Activated CD4-positive, alpha-beta T cell treated with anti-CD3 and anti-CD28 coated beads for 48 hours (primary cell): ENCODE measurements around the gene FUOM.
A peak's percentile ranks its signal among the peaks of the same experiment; 100 is the strongest.
"Not testable (repeated sequence)": the region's sequence is repeated elsewhere in the genome, so short reads cannot be mapped to it uniquely, and the experiment has no call there.

Experiments
- DNase-seq: peaks from one replicate; pipeline ENCODE4 v3.0.0-alpha.2; 2020

FUOM gene

DNA sequence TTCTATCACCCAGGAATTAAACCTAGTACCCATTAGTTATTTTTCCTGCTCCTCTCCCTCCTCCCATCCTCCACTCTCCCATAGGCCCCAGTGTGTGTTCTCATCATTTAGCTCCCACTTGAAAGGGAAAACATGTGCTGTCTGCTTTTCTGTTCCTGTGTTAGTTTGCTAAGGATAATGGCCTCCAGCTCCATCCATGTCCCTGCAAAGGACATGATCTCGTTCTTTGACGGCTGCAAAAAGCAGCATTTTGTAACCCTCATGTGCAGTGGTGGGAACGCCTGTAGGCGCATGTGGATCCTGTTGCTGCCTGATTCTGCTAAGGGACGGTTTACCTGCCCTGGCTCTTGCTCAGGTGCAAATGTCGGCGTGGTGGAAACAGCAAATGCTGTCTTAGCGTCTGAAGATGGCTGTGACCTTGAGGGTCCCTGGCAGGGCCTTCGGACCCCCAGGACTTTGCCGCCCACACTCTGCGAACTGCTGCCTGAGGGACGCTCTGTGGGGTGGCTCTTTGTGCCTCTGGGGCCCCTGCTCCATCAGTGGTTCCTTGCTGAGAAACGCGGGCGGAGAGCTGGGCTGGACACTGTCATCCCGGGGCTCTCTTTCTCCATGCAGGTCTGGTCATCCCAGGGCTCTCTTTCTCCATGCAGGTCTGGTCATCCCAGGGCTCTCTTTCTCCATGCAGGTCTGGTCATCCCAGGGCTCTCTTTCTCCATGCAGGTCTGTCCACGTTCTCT lies 30.6 kb upstream of the FUOM start:
- no peak for DNase-seq

DNA sequence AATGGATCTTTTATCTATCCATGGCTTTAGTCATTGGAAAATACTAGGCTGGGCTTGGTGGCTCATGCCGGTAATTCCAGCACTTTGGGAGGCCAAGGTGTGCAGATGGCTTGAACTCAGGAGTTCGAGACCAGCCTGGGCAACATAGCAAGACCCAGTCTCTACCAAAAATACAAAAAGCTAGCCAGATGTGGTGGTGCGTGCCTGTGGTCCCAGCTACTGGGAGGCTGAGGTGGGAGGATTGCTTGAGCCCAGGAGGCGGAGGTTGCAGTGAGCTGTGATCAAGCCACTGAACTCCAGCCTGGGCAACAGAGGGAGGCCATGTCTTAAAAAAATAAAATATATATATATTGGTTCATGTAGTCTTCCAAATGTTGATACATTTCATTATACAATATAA lies 29.1 kb upstream of the FUOM start:
- DNase-seq: not testable (repeated sequence)

DNA sequence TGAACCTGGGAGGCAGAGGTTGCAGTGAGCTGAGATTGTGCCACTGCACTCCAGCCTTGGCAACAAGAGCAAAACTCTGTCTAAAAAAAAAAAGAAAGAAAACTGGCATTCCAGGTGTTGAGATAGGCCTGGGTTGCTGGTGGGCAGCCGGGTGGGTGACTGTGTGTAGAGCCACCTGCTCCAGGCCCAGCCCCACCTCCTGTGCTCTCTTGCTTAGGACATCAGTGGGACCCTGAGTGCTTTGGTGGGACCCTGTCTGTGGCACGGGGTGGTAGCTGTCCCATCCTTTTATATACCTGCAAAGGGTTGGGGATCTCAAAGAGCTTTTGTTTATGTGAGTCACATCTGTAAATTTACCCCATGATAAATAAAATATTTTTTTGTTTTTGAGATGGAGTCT lies 27.4 kb upstream of the FUOM start:
- DNase-seq: no peak

DNA sequence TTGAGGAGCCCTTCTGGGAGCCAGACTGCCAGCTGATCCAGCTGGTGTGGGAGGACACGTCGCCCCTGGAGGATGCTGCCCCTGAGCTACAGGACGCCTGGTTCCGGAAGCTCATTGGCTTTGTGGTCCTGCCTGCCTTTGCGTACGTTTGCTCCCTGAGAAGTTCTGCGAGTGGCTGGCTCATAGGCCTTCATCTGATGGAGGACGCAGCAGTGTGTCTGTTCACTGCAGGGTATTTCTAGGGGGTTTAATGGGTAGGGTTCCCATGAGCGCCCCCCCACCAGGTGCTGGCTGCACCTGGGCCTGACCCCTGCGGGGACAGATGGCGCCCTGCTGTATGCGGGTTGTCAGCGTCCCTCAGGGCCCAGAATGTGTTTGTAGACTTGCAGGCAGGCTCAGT lies 26.3 kb upstream of the FUOM start:
- DNase-seq: no peak

DNA sequence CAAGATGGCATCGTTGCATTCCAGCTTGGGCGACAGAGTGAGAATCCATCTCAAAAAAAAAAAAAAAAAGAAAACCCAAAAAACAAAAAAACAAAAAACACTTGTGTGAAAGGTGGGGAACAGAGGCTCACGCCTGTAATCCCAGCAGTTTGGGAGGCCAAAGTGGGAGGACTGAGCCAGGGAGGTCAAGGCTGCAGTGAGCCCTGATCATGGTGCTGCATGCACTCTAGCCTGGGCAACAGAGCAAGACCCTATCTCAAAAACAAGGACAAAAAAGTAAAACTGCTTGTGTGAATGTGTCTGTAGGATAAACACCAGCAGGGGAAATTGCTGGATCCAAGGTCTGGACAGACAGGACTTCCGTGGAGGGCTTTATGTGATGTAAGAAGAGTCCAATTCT lies 25.7 kb upstream of the FUOM start:
- no peak for DNase-seq

DNA sequence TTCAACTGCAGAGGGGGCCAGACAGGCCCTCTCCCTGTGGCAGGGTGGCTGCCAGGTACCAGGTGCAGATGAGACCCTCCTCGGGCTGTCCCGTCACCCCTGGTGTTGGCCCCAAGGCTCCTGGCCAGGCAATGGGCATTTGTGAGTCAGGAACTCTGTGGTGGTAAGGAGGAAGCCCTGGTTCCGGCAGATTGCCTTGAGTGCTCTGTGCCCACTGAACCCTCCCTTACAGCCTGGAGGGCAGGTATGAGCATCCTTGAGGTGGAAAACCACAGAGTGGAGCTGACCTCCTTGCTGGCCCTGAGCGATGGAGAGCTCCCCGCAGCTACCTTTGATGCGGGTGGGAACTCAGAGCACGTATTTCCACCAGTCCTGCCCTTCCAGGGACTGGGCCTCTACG lies 23.2 kb upstream of the FUOM start:
- DNase-seq: no peak

DNA sequence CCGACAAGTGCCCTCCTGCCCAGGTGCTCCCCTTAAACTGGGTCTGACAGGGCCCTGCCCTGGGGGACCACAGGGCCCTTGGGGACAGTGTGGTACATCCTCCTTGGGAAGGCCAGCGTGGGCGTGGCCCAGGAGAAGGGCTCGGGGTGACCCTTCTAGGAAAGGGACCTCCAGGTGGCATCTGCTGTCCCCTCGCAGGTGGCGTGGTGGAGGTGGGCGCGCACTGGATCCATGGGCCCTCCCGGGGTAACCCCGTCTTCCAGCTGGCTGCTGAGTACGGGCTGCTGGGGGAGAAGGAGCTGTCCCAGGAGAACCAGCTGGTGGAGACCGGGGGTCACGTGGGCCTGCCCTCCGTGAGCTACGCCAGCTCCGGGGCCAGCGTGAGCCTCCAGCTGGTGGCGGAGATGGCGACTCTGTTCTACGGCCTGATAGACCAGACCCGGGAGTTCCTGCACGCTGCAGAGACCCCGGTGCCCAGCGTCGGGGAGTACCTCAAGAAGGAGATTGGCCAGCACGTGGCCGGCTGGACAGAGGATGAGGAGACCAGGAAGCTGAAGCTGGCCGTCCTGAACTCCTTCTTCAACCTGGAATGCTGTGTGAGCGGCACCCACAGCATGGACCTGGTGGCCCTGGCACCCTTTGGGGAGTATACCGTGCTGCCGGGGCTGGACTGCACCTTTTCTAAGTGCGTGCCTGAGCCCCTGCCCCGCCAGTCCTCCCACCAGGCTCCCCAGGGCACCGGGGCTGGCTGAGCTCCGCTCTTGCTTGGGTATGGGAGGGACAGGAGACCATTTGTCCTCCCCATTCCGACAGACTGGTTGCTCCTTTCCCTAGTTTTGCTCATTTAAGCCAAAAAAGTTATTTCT lies 22.2 kb upstream of the FUOM start:
- DNase-seq: no peak

DNA sequence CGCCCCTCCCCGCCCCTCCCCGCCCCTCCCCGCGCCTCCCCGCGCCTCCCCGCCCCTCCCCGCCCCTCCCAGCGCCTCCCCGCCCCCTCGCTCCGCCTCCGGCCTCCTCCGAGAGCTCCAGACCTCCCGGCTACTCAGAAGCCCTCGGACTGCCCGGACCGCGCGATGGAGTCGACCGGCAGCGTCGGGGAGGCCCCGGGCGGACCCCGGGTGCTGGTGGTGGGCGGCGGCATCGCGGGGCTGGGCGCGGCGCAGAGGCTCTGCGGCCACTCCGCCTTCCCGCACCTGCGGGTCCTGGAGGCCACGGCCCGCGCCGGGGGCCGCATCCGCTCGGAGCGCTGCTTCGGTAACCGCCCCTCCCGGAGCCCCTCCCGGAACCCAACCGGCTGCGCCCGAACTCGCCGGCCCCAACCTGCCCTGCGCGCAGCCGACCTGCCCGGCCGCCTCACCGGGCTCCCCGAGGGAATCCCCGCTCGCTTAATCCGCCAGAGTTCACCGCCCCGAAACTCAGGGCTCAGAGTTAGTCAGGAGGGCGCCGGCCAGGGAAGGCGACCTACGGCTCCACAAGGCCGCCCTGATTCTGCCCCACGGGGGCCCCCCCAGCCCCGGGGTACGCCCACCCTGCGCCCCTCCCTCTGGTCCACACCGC lies 21.5 kb upstream of the FUOM start, which contains the start of gene PAOX:
TSS of gene PAOX (plus strand) at position 111 of the 649 bp plus-strand sequence. CDS start at position 166, 55 bp downstream.
- peak; percentile 71 for DNase-seq

DNA sequence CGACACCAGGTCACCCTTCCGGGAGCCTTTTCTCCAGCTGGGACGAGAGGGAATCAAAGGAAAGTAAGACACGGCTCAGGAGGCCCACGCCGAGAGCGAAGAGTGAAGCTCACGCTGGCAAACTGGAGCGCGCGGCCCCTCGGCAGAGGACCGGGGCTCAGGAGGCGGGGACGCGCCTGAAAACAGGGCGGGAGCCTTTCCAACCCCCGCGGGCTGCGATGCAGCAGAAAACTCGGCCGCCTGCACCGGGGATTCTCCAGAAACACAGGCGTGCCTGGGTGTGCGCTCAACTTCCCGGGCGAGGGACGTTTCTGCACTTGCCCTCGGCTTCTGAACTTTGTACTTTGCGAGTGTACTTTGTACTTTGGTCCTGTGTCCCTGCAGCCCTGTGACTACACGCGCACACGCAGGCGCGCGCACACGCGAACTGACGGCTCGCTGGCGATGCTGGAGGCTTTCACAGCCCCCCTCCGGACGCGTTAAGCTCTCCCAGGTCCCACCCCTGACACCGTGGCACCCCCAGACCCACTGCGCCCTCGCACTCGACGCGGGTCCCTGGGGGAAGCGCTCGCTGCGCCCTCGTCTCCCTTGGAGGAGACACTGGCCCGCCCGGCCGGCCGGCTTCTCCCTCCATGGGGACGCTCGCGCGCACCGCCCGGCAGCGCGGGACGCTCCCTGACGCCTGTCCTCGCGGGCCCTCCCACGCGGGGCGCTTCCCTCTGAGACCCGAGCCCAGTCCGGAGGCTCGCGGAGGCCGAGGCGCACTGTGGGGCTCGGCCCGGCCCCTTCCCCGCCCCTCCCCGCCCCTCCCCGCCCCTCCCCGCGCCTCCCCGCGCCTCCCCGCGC lies 20.7 kb upstream of the FUOM start:
- DNase-seq: peak; percentile 74

DNA sequence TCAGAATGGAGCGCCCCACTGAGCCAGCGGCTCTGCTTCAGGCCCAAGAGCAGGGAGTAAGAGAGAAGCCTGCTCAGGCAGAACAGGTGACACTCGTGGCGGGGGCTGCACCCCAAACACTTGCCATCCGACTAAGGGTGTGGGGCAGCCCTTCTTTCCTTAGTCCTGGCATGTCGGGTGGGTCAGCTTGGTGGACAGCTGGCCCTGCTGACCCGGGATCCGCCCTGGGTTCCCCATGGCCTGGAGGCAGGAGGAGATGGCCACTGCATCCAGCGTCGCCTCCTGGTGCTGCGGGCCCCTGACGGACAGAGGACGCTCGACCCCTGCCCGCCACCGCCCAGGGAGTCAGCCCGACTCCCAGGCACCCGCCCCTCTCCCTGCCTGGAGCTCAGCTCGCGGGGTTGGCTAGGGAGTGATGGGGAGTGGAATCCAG lies 20.0 kb upstream of the FUOM start:
- DNase-seq: no peak

DNA sequence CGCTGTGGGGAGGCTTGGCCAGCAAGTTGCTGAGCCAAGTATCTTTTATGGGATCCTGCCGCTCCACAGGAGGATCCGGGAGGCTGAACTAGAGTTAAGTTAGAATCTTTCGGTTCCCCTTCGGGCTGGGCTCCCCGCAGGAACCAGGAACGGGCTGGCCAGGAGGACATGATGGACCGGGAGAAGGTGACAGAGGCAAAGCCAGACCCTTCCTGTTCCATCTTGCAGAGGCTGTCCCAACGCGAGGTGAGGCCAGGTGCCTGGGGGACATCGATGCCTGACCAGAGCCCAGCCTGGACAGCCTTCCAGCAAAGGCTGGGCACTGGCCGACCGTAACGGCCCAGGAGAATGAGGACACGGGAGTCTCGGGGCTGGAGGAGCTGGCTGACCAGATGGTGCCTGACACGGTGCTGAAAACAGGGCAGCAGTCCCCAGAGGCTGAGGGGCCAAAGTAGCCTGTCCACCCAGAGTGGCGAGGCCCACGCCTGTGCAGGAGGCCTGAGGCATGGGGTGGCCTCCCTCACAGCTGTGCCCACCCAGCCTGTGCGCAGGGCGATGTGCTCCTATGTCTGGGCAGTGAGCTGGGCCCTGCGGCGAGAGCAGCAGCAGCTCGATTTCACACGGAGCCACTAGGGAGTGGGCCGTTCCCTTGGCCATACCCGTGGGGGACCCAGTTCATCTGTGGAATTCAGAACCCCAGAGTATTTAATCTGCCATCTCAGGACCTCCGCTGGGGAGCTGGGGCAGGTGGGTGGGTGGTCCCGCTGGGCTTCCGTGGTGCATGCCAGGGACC lies 19.4 kb upstream of the FUOM start:
- DNase-seq: no peak

DNA sequence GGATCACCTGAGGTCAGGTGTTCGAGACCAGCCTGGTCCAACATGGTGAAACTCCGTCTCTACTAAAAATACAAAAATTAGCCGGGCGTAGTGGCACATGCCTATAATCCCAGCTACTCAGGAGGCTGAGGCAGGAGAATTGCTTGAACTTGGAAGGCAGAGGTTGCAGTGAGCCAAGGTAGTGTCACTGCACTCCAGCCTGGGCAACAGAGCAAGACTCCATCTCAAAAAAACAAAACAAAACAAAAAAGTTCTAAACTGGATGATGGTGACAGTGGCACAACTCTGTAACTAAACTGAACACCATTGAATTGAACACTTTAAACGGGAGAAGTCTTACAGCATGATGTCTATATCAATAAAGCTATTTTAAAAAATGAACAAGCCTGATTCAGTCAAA lies 18.4 kb upstream of the FUOM start:
- not testable (repeated sequence) for DNase-seq

DNA sequence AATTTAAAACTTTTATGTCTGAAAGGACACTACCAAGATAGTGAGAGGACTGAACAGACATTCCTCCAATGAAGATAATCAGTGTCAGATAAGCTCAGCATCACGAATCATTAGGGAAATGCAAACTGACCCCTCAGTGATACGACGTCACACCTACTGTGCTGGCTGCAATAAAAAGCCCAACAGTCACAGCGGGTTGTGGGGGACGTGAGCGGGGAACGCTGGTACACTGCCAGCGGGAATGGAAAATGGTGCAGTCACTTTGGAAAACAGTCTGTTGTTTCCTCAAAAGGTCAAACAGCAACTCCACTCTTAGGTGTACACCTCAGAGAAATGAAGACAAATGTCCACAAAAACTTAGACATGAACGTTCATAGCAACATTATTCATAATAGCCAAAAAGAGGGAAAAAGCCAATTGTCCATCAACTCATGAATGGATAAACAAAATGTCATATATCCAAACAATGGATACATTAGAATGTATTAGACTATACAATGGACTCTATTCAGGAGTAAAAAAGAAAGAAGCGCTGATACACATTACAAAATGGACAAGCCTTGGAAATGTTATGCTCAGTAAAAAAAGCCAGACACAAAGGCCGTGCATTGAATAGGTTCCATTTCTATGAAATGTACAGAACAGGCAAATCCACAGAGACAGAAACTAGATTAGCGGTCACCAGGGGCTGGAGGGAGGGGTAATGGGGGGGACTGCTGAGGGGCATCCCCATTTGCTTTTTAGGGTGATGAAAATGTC lies 17.7 kb upstream of the FUOM start:
- no peak for DNase-seq

DNA sequence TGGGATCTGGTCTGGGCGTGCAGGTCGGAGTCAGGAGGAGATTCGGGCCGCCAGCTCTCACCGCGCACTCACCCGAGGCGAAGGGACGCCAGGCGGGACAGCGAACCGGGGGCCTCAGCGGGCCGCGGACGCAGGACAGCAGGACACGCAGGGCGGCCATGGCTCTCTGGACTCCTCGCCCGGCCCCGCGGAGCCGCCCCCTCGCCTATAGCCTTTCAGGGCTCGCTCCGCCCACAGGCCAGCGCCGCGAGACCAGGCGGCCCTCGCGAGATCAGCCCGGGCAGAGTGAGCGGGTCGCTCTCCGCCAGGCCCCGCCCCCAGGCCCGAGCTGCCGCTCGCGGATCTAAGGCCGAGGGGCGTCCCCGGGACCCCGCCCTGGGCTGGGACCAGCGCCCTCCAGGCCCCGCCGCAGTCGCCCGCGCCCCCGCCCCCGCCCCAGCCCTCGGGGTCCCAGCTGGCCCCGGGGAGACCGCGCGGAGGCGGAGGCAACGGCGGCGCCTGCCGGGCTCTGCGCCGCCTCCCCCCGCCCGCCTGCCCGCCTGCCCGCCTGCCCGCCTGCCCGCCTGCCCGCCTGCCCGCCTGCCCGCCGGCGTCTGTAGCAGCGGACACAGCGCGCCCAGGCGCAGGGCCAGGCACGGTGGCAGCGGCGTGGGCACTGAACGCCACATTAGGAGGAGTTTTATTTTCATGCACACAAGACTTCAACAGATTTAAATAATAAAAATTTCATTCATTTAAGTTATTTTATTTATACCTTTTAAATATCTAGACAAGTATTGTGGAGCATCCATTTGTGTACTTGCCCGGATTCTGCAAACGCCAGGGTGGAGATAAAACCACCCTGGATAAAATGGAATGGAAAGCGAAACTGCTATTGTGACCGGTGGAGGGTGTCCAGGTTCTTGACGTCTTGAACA lies 15.6 kb upstream of the FUOM start, which contains the start of gene ECHS1:
TSS of gene ECHS1 (minus strand) at position 181 of the 917 bp plus-strand sequence. CDS start at position 160, 21 bp downstream.
- peak; percentile 96 for DNase-seq

DNA sequence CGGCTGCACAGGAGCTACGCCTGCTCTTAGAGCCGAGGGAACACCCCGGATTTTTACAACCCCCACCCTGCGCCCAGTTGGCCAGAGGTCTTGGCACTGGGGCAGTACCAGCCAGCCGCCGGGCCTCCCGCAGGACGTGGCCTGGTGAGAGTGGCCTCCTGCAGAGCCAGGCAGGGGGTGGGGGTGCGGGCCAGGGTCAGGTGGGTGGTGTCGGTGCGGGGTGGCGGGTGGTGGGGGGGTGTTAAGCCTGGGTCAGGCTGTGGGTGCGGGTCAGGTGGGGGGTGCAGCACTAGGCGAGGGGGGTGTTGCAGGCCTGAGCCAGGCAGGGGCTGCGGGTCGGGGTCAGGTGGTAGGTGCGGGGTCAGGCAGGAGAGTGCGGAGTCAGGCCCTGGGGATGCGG lies 14.7 kb upstream of the FUOM start:
- DNase-seq: no peak

DNA sequence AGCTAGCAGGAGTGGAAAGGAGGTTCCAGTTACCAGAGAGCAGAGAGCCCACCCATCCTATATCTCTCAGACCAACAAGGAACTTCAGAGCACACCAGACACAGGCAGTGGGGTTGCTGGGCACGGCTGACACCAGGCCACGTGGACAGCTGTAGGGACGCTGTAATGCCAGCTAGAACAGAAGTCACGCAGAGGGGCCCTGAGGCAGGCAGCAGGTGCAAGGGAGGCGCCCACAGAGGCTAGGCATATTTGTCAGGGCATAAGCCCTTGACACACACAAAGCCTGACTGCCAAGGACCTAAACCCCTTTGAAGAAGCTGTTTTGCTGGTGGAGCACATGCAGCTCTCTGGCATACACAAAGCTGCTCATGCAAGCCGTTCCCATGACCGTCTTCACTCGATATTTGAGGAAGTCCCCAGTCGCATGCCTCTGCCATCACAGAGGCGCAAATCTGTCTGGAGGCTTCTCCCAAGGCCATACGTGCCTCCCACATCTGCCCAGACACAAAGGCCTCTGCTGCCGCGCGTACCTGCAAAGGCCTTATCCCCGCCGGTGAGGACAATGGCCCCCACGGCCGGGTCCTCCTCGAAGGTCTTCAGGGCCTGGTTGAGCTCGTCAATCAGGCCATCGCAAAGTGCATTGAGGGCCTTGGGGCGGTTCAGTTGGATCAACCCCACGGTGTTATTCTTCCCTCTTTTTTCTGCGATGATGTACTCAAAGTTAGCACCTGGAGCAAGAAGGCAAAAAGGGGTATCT lies 12.4 kb upstream of the FUOM start:
- no peak for DNase-seq

DNA sequence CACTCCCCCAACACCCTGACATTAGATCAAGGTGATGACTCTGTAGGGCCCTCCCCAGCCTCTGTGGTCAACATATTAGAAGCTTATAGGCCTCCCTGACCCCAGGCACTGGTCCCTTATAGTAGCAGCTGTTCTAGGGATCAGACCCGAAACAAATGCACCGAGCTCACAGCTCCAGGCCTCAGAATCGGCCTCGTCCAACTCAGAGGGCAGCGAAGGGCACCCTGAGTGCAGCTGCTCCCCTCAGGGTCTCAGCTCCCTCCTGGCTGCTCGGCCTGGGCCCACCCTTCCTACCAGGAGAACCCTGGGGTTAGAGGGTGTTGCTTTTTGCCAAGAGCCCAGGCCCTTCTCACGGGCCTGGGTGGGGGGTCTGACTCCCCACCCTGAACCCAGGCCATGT lies 10.3 kb upstream of the FUOM start:
- DNase-seq: no peak

DNA sequence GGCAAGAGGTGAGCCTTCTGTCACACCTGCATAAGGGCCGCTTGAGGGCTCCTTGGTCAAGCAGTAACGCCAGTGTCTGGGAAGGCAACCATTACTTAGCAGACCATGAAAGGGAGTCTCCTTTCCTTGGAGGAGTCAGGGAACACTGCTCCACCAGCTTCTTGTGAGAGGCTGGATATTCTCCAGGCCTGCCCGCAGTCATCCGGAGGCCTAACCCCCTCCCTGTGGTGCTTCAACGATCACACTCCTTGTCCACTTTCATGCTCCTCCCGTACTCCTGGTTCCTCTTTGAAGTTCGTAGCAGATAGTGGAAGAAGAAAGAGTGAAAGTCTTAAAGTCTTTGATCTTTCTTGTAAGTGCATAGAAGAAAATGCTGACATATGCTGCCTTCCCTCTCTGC lies 9.6 kb upstream of the FUOM start:
- not testable (repeated sequence) for DNase-seq

DNA sequence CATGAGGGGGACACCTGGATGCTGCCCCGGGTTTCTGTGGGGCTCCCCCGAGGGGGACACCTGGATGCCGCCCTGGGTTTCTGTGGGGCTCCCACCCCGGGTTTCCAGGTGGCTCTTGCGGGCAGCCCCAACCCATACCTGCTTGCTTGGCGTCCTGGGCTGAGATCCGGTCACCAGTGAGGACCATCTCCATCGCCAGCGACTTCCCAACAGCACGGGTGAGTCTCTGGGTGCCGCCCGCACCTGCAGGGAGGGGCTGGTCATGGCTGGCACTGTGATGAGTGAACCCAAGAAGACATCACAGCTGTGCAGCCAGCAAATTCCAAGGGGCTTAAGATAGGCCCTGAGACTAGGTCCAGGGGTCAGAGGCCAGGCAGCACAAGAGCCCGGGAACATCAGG lies 8.9 kb upstream of the FUOM start:
- no peak for DNase-seq
